AG04450 (cell line): ENCODE results near the gene SNX18. TPM values are rescaled to one million over a fixed set of nuclear protein-coding genes. Genes with fewer than 3 reads are reported as not detected.
A peak's percentile ranks its signal among the peaks of the same experiment; 100 is the strongest.
"Not testable (repeated sequence)": the region's sequence is repeated elsewhere in the genome, so short reads cannot be mapped to it uniquely, and the experiment has no call there.

ENCODE experiments used
- CTCF ChIA-PET: fragments of 300-600, 350-600 bp; formaldehyde crosslinking; extraction: SDS; loops from one replicate; lab custom pipeline; 2022; ENCODE audit warnings: antibody characterized with exemption, inconsistent platforms; lab: Charles Lee
- POLR2A ChIA-PET: fragments of 350-600 bp; formaldehyde crosslinking; extraction: SDS; loops from one replicate; lab custom pipeline; 2021; ENCODE audit warnings: antibody characterized with exemption, inconsistent platforms; lab: Yijun Ruan, JAX
- DNase-seq: peaks from one replicate; pipeline ENCODE4 v3.0.0-alpha.2; 2011; ENCODE audit warnings: low read depth, low spot score
- H3K27ac ChIP-seq: one replicate; pipeline ENCODE4 v1.5.1; 2012; ENCODE audit warnings: low read depth, low read length, control low read depth
- H3K27me3 ChIP-seq: one replicate; pipeline ENCODE4 v1.6.0; 2012; ENCODE audit warnings: low read length; ENCODE audit not compliant: control insufficient read depth, insufficient read depth
- H3K4me3 ChIP-seq: 2 replicates; pipeline ENCODE4 v1.5.1; 2011; ENCODE audit warnings: mild to moderate bottlenecking, low read depth, low read length, control low read depth
- H3K9me3 ChIP-seq: 2 replicates; pipeline ENCODE4 v1.5.1; 2012; ENCODE audit warnings: low read length; ENCODE audit not compliant: control insufficient read depth, insufficient read depth
- CTCF ChIP-seq: IDR thresholded peaks from 2 replicates; pipeline ENCODE4 v1.5.1; 2011; ENCODE audit warnings: low read depth, low read length, control low read depth, inconsistent platforms
- polyA plus RNA-seq: library from polyadenylated mRNA; depleted of rRNA; stranded (reverse); fragments of >200 nt; gene quantifications from 2 replicates; pipeline ENCODE4 v1.2.3, GENCODE V29; 2011

The SNX18 gene
- polyA plus RNA-seq, 1 experiment = 74.1 TPM

- Histone ChIP-seq H3K9me3 (no peaks in the 10 kb centered on the region), H3K27ac (no peak overlapping the region), H3K4me3 (no peak overlapping the region), H3K27me3 (no peaks in the 10 kb centered on the region)
- ChIA-PET CTCF (interaction anchor here (1.0 kb wide), 1 partner anchor 361 kb away, joined by 3 read pairs; no protein-coding TSS in a partner anchor), POLR2A (no interaction called here)
- no peak for TF ChIP-seq CTCF
- DNase-seq = no peak
Measured at GRCh38 chr5:54533541-54534190, 16.1 kb downstream of the SNX18 start.

GRCh38 chr5:54534191-54535004, 16.8 kb downstream of the SNX18 start:
- ChIA-PET CTCF (no interaction called here), POLR2A (no interaction called here)
- DNase-seq = no peak
- H3K27me3 ChIP-seq = no peaks in the 10 kb centered on the region
- peak overlapping the region; percentile 11 for H3K27ac ChIP-seq
- no peaks in the 10 kb centered on the region for H3K9me3 ChIP-seq
- no peak for TF ChIP-seq CTCF
- no peak overlapping the region for H3K4me3 ChIP-seq

- no peak for TF ChIP-seq CTCF
- Histone ChIP-seq H3K9me3 (no peaks in the 10 kb centered on the region), H3K27ac (peak overlapping the region; percentile 25), H3K27me3 (no peaks in the 10 kb centered on the region), H3K4me3 (no peak overlapping the region)
- CTCF ChIA-PET = interaction anchor here (0.6 kb wide), 2 partner anchors 158 to 315 kb away, joined by 3 read pairs; no protein-coding TSS in a partner anchor
- POLR2A ChIA-PET = no interaction called here
- no peak for DNase-seq
Measured at GRCh38 chr5:54535149-54535844, 17.7 kb downstream of the SNX18 start.

- H3K9me3 ChIP-seq, H3K27me3 ChIP-seq, H3K4me3 ChIP-seq, H3K27ac ChIP-seq, DNase-seq, CTCF ChIA-PET, POLR2A ChIA-PET: not testable (repeated sequence)
Measured at GRCh38 chr5:54536375-54536774, 18.8 kb downstream of the SNX18 start.

GRCh38 chr5:54536861-54537260, 19.3 kb downstream of the SNX18 start:
- H3K9me3 ChIP-seq, DNase-seq, H3K4me3 ChIP-seq, CTCF ChIA-PET, H3K27me3 ChIP-seq, H3K27ac ChIP-seq, POLR2A ChIA-PET: not testable (repeated sequence)
